GM19455 (cell line): ENCODE results near the gene PCDHA10.
"Not testable (repeated sequence)": the region's sequence is repeated elsewhere in the genome, so short reads cannot be mapped to it uniquely, and the experiment has no call there.

Source experiments
- ATAC-seq: cut with Tn5 transposase; IDR thresholded peaks from one replicate; pipeline ENCODE4 v1.9.1; 2021; ENCODE audit not compliant: unreplicated experiment

Gene PCDHA10

GRCh38 chr5:140855772-140856674 lies at the start of gene PCDHA10:
Gene PCDHA10 (plus strand): TSS chr5:140855897. CDS start chr5:140856049, 152 bp downstream.
- no peak for ATAC-seq

GRCh38 chr5:140806834-140807775 lies 48.6 kb upstream of the PCDHA10 start, which contains the start of gene PCDHA4:
Gene PCDHA4 (plus strand): TSS chr5:140807068.
- no peak for ATAC-seq

- not testable (repeated sequence) for ATAC-seq
Observed at GRCh38 chr5:140808241-140808888, 47.3 kb upstream of the PCDHA10 start.

- no peak for ATAC-seq
Observed at GRCh38 chr5:140808889-140809291, 46.8 kb upstream of the PCDHA10 start.

- no peak for ATAC-seq
Observed at GRCh38 chr5:140821375-140822280, 34.1 kb upstream of the PCDHA10 start, which contains the start of gene PCDHA5. Gene PCDHA5 (plus strand): TSS chr5:140821613.

GRCh38 chr5:140822281-140822629 lies 33.4 kb upstream of the PCDHA10 start:
- ATAC-seq: no peak

GRCh38 chr5:140822969-140823368 lies 32.7 kb upstream of the PCDHA10 start:
- ATAC-seq: not testable (repeated sequence)

GRCh38 chr5:140823475-140823874 lies 32.2 kb upstream of the PCDHA10 start:
- no peak for ATAC-seq

GRCh38 chr5:140827704-140828361 lies 27.9 kb upstream of the PCDHA10 start, which contains the start of gene PCDHA6:
Gene PCDHA6 (plus strand): TSS chr5:140827960. CDS start chr5:140828092, 132 bp downstream.
- ATAC-seq: no peak

- ATAC-seq: no peak
Observed at GRCh38 chr5:140828362-140828737, 27.3 kb upstream of the PCDHA10 start.

GRCh38 chr5:140829511-140830501 lies 25.9 kb upstream of the PCDHA10 start:
- not testable (repeated sequence) for ATAC-seq

GRCh38 chr5:140833993-140834392 lies 21.7 kb upstream of the PCDHA10 start, which contains the start of gene PCDHA7:
Gene PCDHA7 (plus strand): TSS chr5:140834269. CDS start chr5:140834384, 115 bp downstream.
- no peak for ATAC-seq

- not testable (repeated sequence) for ATAC-seq
Observed at GRCh38 chr5:140834439-140835008, 21.2 kb upstream of the PCDHA10 start.

GRCh38 chr5:140835622-140836510 lies 19.8 kb upstream of the PCDHA10 start:
- ATAC-seq: no peak

GRCh38 chr5:140840978-140841962 lies 14.4 kb upstream of the PCDHA10 start, which contains the start of gene PCDHA8:
Gene PCDHA8 (plus strand): TSS chr5:140841187. CDS start chr5:140841322, 135 bp downstream.
- ATAC-seq: no peak
